Frontal cortex (tissue), 4 donors: ENCODE results near the gene MCTP2. TPM values are rescaled to one million over a fixed set of nuclear protein-coding genes. Genes with fewer than 3 reads are reported as not detected.
"Not testable (repeated sequence)": the region's sequence is repeated elsewhere in the genome, so short reads cannot be mapped to it uniquely, and the experiment has no call there.

Source experiments
- DNase-seq, 2 donors: peaks; one replicate each; pipeline ENCODE4 v3.0.0; 2012; ENCODE audit warnings: low spot score in 2 of 2
- FAIRE-seq: peaks from 2 replicates; lab custom pipeline; 2012; peaks lifted over from hg19 to GRCh38; lab: Jason Lieb, UNC
- total RNA-seq: library from RNA; depleted of rRNA; stranded (reverse); fragments of >200 nt; gene quantifications from one replicate; pipeline ENCODE4 v1.2.3, GENCODE V29; 2014
- donor health status: control.
- donor health status: control.
- donor health status: control.

Gene MCTP2
- total RNA-seq, 1 donor from 2014 or later: 1.2 TPM

GRCh38 chr15:94480289-94480834 lies 249.0 kb downstream of the MCTP2 start:
- FAIRE-seq: no peak
- DNase-seq: no peak

GRCh38 chr15:94485148-94485719 lies 253.9 kb downstream of the MCTP2 start:
- FAIRE-seq: no peak
- no peak for DNase-seq

- no peak for FAIRE-seq
- no peak for DNase-seq
Measured at GRCh38 chr15:94487635-94488034, 256.3 kb downstream of the MCTP2 start.

GRCh38 chr15:94493176-94493575 lies 261.8 kb downstream of the MCTP2 start:
- FAIRE-seq: no peak
- no peak for DNase-seq

- not testable (repeated sequence) for DNase-seq
Measured at GRCh38 chr15:94493586-94493985, 262.2 kb downstream of the MCTP2 start.

GRCh38 chr15:94494732-94495131 lies 263.4 kb downstream of the MCTP2 start:
- FAIRE-seq (no peak), DNase-seq (no peak)

More at GRCh38 chr15:94493586-94493985, 262.2 kb downstream of the MCTP2 start:
- FAIRE-seq: not testable (repeated sequence)

GRCh38 chr15:94503293-94503692 lies 271.9 kb downstream of the MCTP2 start:
- FAIRE-seq (no peak), DNase-seq (no peak)

- DNase-seq (no peak), FAIRE-seq (no peak)
Measured at GRCh38 chr15:94509259-94509658, 277.9 kb downstream of the MCTP2 start.

- DNase-seq: no peak
- FAIRE-seq: no peak
Measured at GRCh38 chr15:94522125-94522524, 290.8 kb downstream of the MCTP2 start.

- FAIRE-seq (no peak), DNase-seq (no peak)
Measured at GRCh38 chr15:94523873-94524272, 292.5 kb downstream of the MCTP2 start.

GRCh38 chr15:94524565-94524964 lies 293.2 kb downstream of the MCTP2 start:
- FAIRE-seq: no peak
- DNase-seq: no peak

- DNase-seq (no peak), FAIRE-seq (no peak)
Measured at GRCh38 chr15:94526071-94526689, 294.8 kb downstream of the MCTP2 start.

GRCh38 chr15:94532226-94532625 lies 300.9 kb downstream of the MCTP2 start:
- DNase-seq (no peak), FAIRE-seq (no peak)
